ENCODE results near the gene SLC2A13.

Gene SLC2A13

GRCh38 chr12:39875721-39876120 lies 230.2 kb downstream of the SLC2A13 start:
- TF ChIP-seq EGR1 (IDR thresholded peaks at IDR 0.05) (no peak), USF1 (IDR thresholded peaks at IDR 0.05) (no peak), CREB1 (IDR thresholded peaks at IDR 0.05; ENCODE audit: low read depth) (no peak), EP300 (IDR thresholded peaks at IDR 0.05; ENCODE audit: borderline replicate concordance) (no peak), TAF1 (IDR thresholded peaks at IDR 0.05; ENCODE audit: low read depth) (no peak), TCF12 (IDR thresholded peaks at IDR 0.05; ENCODE audit: low read depth) (no peak), CEBPB (IDR thresholded peaks at IDR 0.05) (no peak), REST (IDR thresholded peaks at IDR 0.05; ENCODE audit: low read depth) (no peak), YY1 (IDR thresholded peaks at IDR 0.05; ENCODE audit: low read depth) (no peak)

GRCh38 chr12:39874785-39875184 lies 231.1 kb downstream of the SLC2A13 start:
- TF ChIP-seq EP300 (IDR thresholded peaks at IDR 0.05; ENCODE audit: borderline replicate concordance) (no peak), TCF12 (IDR thresholded peaks at IDR 0.05; ENCODE audit: low read depth) (no peak), TAF1 (IDR thresholded peaks at IDR 0.05; ENCODE audit: low read depth) (no peak), EGR1 (IDR thresholded peaks at IDR 0.05) (no peak), RAD21 (IDR thresholded peaks at IDR 0.05; ENCODE audit: low read depth) (no peak), MAX (IDR thresholded peaks at IDR 0.05) (no peak), CREB1 (IDR thresholded peaks at IDR 0.05; ENCODE audit: low read depth) (no peak), USF1 (IDR thresholded peaks at IDR 0.05) (no peak), NFIC (IDR thresholded peaks at IDR 0.05) (no peak), TEAD4 (IDR thresholded peaks at IDR 0.05) (no peak), ZBTB7A (IDR thresholded peaks at IDR 0.05; ENCODE audit: low read depth) (no peak), YY1 (IDR thresholded peaks at IDR 0.05; ENCODE audit: low read depth) (no peak), REST (IDR thresholded peaks at IDR 0.05; ENCODE audit: low read depth) (no peak), FOXM1 (IDR thresholded peaks at IDR 0.05; ENCODE audit: borderline replicate concordance, low read depth) (no peak), CEBPB (IDR thresholded peaks at IDR 0.05) (no peak)

GRCh38 chr12:39873065-39873464 lies 232.8 kb downstream of the SLC2A13 start:
- TF ChIP-seq MAX (IDR thresholded peaks at IDR 0.05) (no peak), TCF12 (IDR thresholded peaks at IDR 0.05; ENCODE audit: low read depth) (no peak), ZBTB7A (IDR thresholded peaks at IDR 0.05; ENCODE audit: low read depth) (no peak), YY1 (IDR thresholded peaks at IDR 0.05; ENCODE audit: low read depth) (no peak), CEBPB (IDR thresholded peaks at IDR 0.05) (no peak), TEAD4 (IDR thresholded peaks at IDR 0.05) (no peak), EP300 (IDR thresholded peaks at IDR 0.05; ENCODE audit: borderline replicate concordance) (no peak), USF1 (IDR thresholded peaks at IDR 0.05) (no peak)

GRCh38 chr12:39872425-39872824 lies 233.5 kb downstream of the SLC2A13 start:
- TF ChIP-seq FOXM1 (IDR thresholded peaks at IDR 0.05; ENCODE audit: borderline replicate concordance, low read depth), result no peak
- no peak for TF ChIP-seq TAF1 (IDR thresholded peaks at IDR 0.05; ENCODE audit: low read depth)
- no peak for TF ChIP-seq REST (IDR thresholded peaks at IDR 0.05; ENCODE audit: low read depth)
- TF ChIP-seq MAX (IDR thresholded peaks at IDR 0.05), result no peak
- no peak for TF ChIP-seq TCF12 (IDR thresholded peaks at IDR 0.05; ENCODE audit: low read depth)
- TF ChIP-seq CEBPB (IDR thresholded peaks at IDR 0.05), result no peak
- no peak for TF ChIP-seq NFIC (IDR thresholded peaks at IDR 0.05)
- no peak for TF ChIP-seq EP300 (IDR thresholded peaks at IDR 0.05; ENCODE audit: borderline replicate concordance)
